SK-N-MC (cell line): ENCODE results near the gene ADAMTS7.

ENCODE experiments used
- EZH2 ChIP-seq: fragments of 200-600 bp; sonication (generic); IDR thresholded peaks from one replicate; pipeline ENCODE4 v1.6.1; 2017; ENCODE audit warnings: antibody characterized with exemption
- POLR2AphosphoS5 ChIP-seq: IDR thresholded peaks from 2 replicates; pipeline ENCODE4 v1.6.1; 2012; ENCODE audit warnings: mild to moderate bottlenecking, low read depth, low read length, borderline replicate concordance

GRCh38 chr15:78828920-78829319 lies 17.7 kb upstream of the ADAMTS7 start:
- no peak for TF ChIP-seq EZH2
- no peak for TF ChIP-seq POLR2AphosphoS5
